ENCODE measurements around the gene FAM135A.
"Not testable (repeated sequence)": the region's sequence is repeated elsewhere in the genome, so short reads cannot be mapped to it uniquely, and the experiment has no call there.

FAM135A gene

GRCh38 chr6:70549327-70549726, 136.0 kb downstream of the FAM135A start:
- DNase-seq, result no peak

- no peak for DNase-seq
These were observed 138.3 kb downstream of the FAM135A start for GRCh38 chr6:70551566-70551965.

GRCh38 chr6:70552286-70552940, 139.1 kb downstream of the FAM135A start:
- not testable (repeated sequence) for DNase-seq

- DNase-seq, result no peak
These were observed 139.7 kb downstream of the FAM135A start for GRCh38 chr6:70552974-70553373.

- DNase-seq, result no peak
These were observed 144.7 kb downstream of the FAM135A start for GRCh38 chr6:70557998-70558397.

- DNase-seq, result not testable (repeated sequence)
These were observed 149.1 kb downstream of the FAM135A start for GRCh38 chr6:70562401-70562800.

- DNase-seq, result no peak
These were observed 150.2 kb downstream of the FAM135A start for GRCh38 chr6:70563530-70563929.

GRCh38 chr6:70566751-70567382, 153.6 kb downstream of the FAM135A start, which contains the start of gene SDHAF4:
SDHAF4 (plus strand) TSS chr6:70566930; CDS start chr6:70566941, 11 bp downstream.
- peak; percentile 93 for DNase-seq

GRCh38 chr6:70574643-70575042, 161.3 kb downstream of the FAM135A start:
- DNase-seq, result no peak

GRCh38 chr6:70575899-70576495, 162.7 kb downstream of the FAM135A start:
- DNase-seq, result no peak

- DNase-seq, result no peak
These were observed 172.8 kb downstream of the FAM135A start for GRCh38 chr6:70586114-70586513.

- no peak for DNase-seq
These were observed 177.1 kb downstream of the FAM135A start for GRCh38 chr6:70590400-70590799.

- DNase-seq, result no peak
These were observed 179.2 kb downstream of the FAM135A start for GRCh38 chr6:70592391-70593117.

GRCh38 chr6:70593118-70593486, 179.8 kb downstream of the FAM135A start:
- no peak for DNase-seq

GRCh38 chr6:70599187-70599586, 185.9 kb downstream of the FAM135A start:
- peak; percentile 15 for DNase-seq

GRCh38 chr6:70601014-70601413, 187.7 kb downstream of the FAM135A start:
- DNase-seq, result no peak

- DNase-seq, result no peak
These were observed 190.9 kb downstream of the FAM135A start for GRCh38 chr6:70604254-70604653.

- DNase-seq, result not testable (repeated sequence)
These were observed 194.1 kb downstream of the FAM135A start for GRCh38 chr6:70607371-70607770.

- not testable (repeated sequence) for DNase-seq
These were observed 195.9 kb downstream of the FAM135A start for GRCh38 chr6:70609181-70609580.

Data from CD4-positive, alpha-beta T cell treated with Interleukin-4 for 4 hours (primary cell).